ENCODE results near the gene BCAP31.
"Not testable (repeated sequence)": the region's sequence is repeated elsewhere in the genome, so short reads cannot be mapped to it uniquely, and the experiment has no call there.

Gene BCAP31

GRCh38 chrX:153733651-153734240 is 9.6 kb upstream of the BCAP31 start:
- no peak for DNase-seq

GRCh38 chrX:153732401-153732800 is 8.2 kb upstream of the BCAP31 start:
- DNase-seq = no peak

GRCh38 chrX:153731845-153732215 is 7.6 kb upstream of the BCAP31 start:
- no peak for DNase-seq

- DNase-seq = no peak
Measured at GRCh38 chrX:153731117-153731844, 7.1 kb upstream of the BCAP31 start.

- DNase-seq = not testable (repeated sequence)
Measured at GRCh38 chrX:153730115-153730514, 5.9 kb upstream of the BCAP31 start.

GRCh38 chrX:153728951-153729631 is 4.9 kb upstream of the BCAP31 start:
- DNase-seq = no peak

- no peak for DNase-seq
Measured at GRCh38 chrX:153728095-153728494, 3.9 kb upstream of the BCAP31 start.

- DNase-seq = peak in 12 of 14 donors; percentile 28 to 79 (median 56)
Measured at GRCh38 chrX:153727123-153727931, 3.1 kb upstream of the BCAP31 start.

- DNase-seq = peak in 8 of 14 donors; percentile 52 to 79 (median 66)
Measured at GRCh38 chrX:153726286-153727122, 2.3 kb upstream of the BCAP31 start.

GRCh38 chrX:153725832-153726285 is 1.7 kb upstream of the BCAP31 start:
- DNase-seq = no peak

- DNase-seq = no peak
Measured at GRCh38 chrX:153725039-153725831, 1.0 kb upstream of the BCAP31 start.

GRCh38 chrX:153723351-153724251 is 586 bp downstream of the BCAP31 start:
- peak in 1 of 14 donors; percentile 52 for DNase-seq

GRCh38 chrX:153722704-153723350 is 1.4 kb downstream of the BCAP31 start:
- DNase-seq = no peak

GRCh38 chrX:153719701-153720100 is 4.5 kb downstream of the BCAP31 start:
- DNase-seq = no peak

GRCh38 chrX:153719238-153719637 is 4.9 kb downstream of the BCAP31 start:
- DNase-seq = no peak

- no peak for DNase-seq
Measured at GRCh38 chrX:153717445-153717844, 6.7 kb downstream of the BCAP31 start.

- DNase-seq = no peak
Measured at GRCh38 chrX:153714256-153714655, 9.9 kb downstream of the BCAP31 start.

GRCh38 chrX:153709726-153710674 is 14.2 kb downstream of the BCAP31 start:
- DNase-seq = no peak

Measured in C1 segment of cervical spinal cord (tissue), 14 donors.